HEK293T (cell line): ENCODE measurements around the gene TEX12.

Source experiments
- CTCF ChIA-PET: fragments of 350-600 bp; formaldehyde crosslinking; extraction: SDS; loops from one replicate; lab custom pipeline; 2021; ENCODE audit warnings: antibody characterized with exemption, inconsistent platforms; lab: Yijun Ruan, JAX
- POLR2A ChIA-PET: fragments of 350-600 bp; formaldehyde crosslinking; extraction: SDS; loops from one replicate; lab custom pipeline; 2020; ENCODE audit warnings: antibody characterized with exemption, inconsistent platforms; lab: Yijun Ruan, JAX
- DNase-seq: peaks from one replicate; pipeline ENCODE4 v3.0.0; 2012; ENCODE audit warnings: mixed read lengths; ENCODE audit errors: extremely low spot score
- ARNT ChIP-seq: fragments of 450-650 bp; IDR thresholded peaks from 2 replicates; pipeline ENCODE4 v1.6.1; 2017; ENCODE audit warnings: mild to moderate bottlenecking
- BHLHE40 ChIP-seq: fragments of 450-650 bp; IDR thresholded peaks from 2 replicates; pipeline ENCODE4 v1.6.1; 2016; ENCODE audit warnings: mild to moderate bottlenecking, moderate library complexity, borderline replicate concordance
- CTBP1 ChIP-seq: fragments of 450-650 bp; IDR thresholded peaks from 2 replicates; pipeline ENCODE4 v1.6.1; 2016; ENCODE audit warnings: borderline replicate concordance
- ELF4 ChIP-seq: fragments of 450-650 bp; IDR thresholded peaks from 2 replicates; pipeline ENCODE4 v1.6.1; 2017; ENCODE audit warnings: antibody characterized with exemption
- FOXA1 ChIP-seq: fragments of 450-650 bp; IDR thresholded peaks from 2 replicates; pipeline ENCODE4 v1.6.1; 2016; ENCODE audit warnings: mild to moderate bottlenecking
- FOXK2 ChIP-seq: fragments of 450-650 bp; IDR thresholded peaks from 2 replicates; pipeline ENCODE4 v1.6.1; 2016; ENCODE audit warnings: mild to moderate bottlenecking
- FOXM1 ChIP-seq: fragments of 450-650 bp; IDR thresholded peaks from 2 replicates; pipeline ENCODE4 v1.6.1; 2017; ENCODE audit warnings: mild to moderate bottlenecking, borderline replicate concordance
- HDGF ChIP-seq: fragments of 450-650 bp; IDR thresholded peaks from 2 replicates; pipeline ENCODE4 v1.6.1; 2017; ENCODE audit warnings: antibody characterized with exemption, borderline replicate concordance
- L3MBTL2 ChIP-seq: fragments of 450-650 bp; conservative IDR thresholded peaks from 2 replicates; pipeline ENCODE4 v1.6.1; 2016; ENCODE audit warnings: mild to moderate bottlenecking
- LEF1 ChIP-seq: fragments of 450-650 bp; IDR thresholded peaks from 2 replicates; pipeline ENCODE4 v1.6.1; 2017; ENCODE audit warnings: mild to moderate bottlenecking, borderline replicate concordance
- NFRKB ChIP-seq: fragments of 450-650 bp; IDR thresholded peaks from 2 replicates; pipeline ENCODE4 v1.6.1; 2016; ENCODE audit warnings: mild to moderate bottlenecking, moderate library complexity
- PKNOX1 ChIP-seq: fragments of 450-650 bp; IDR thresholded peaks from 2 replicates; pipeline ENCODE4 v1.6.1; 2016
- SP1 ChIP-seq: fragments of 450-650 bp; IDR thresholded peaks from 2 replicates; pipeline ENCODE4 v1.6.1; 2017
- SUZ12 ChIP-seq: fragments of 450-650 bp; IDR thresholded peaks from 2 replicates; pipeline ENCODE4 v1.6.1; 2016; ENCODE audit warnings: mild to moderate bottlenecking
- TARDBP ChIP-seq: fragments of 450-650 bp; IDR thresholded peaks from 2 replicates; pipeline ENCODE4 v1.6.1; 2016
- ZNF384 ChIP-seq: fragments of 450-650 bp; IDR thresholded peaks from 2 replicates; pipeline ENCODE4 v1.6.1; 2016

The TEX12 gene

GRCh38 chr11:112128483-112129121, 38.6 kb upstream of the TEX12 start:
- no peak for TF ChIP-seq TARDBP
- TF ChIP-seq FOXK2 = no peak
- TF ChIP-seq SP1 = no peak
- TF ChIP-seq L3MBTL2 = no peak
- TF ChIP-seq BHLHE40 = no peak
- TF ChIP-seq LEF1 = no peak
- no peak for TF ChIP-seq PKNOX1
- TF ChIP-seq ELF4 = no peak
- no peak for TF ChIP-seq CTBP1
- no peak for TF ChIP-seq ARNT
- POLR2A ChIA-PET = no interaction called here
- CTCF ChIA-PET = interaction anchor here (0.9 to 1.1 kb wide), 2 partner anchors 15 to 17 kb away, joined by 3 to 4 read pairs; no protein-coding TSS in a partner anchor
- no peak for DNase-seq

GRCh38 chr11:112129656-112130055, 37.5 kb upstream of the TEX12 start:
- TF ChIP-seq FOXA1 (no peak), PKNOX1 (no peak), NFRKB (no peak), FOXK2 (no peak)
- DNase-seq = no peak
- ChIA-PET CTCF (no interaction called here), POLR2A (no interaction called here)

- TF ChIP-seq TARDBP (no peak), FOXM1 (no peak), ARNT (no peak), SUZ12 (no peak), FOXK2 (no peak), L3MBTL2 (no peak), PKNOX1 (no peak), SP1 (no peak), BHLHE40 (no peak), LEF1 (no peak), CTBP1 (no peak), HDGF (no peak), NFRKB (no peak), ZNF384 (no peak), FOXA1 (no peak), ELF4 (no peak)
- CTCF ChIA-PET = no interaction called here
- DNase-seq = no peak
- POLR2A ChIA-PET = no interaction called here
Observed at GRCh38 chr11:112132737-112133136, 34.4 kb upstream of the TEX12 start.

GRCh38 chr11:112134473-112134872, 32.7 kb upstream of the TEX12 start:
- TF ChIP-seq PKNOX1 (no peak), LEF1 (no peak), SP1 (no peak), FOXK2 (no peak), BHLHE40 (no peak), TARDBP (no peak), ELF4 (no peak), CTBP1 (no peak), HDGF (no peak), NFRKB (no peak), FOXM1 (no peak)
- CTCF ChIA-PET = no interaction called here
- no peak for DNase-seq
- POLR2A ChIA-PET = no interaction called here

GRCh38 chr11:112143597-112143996, 23.6 kb upstream of the TEX12 start:
- ChIA-PET CTCF (interaction anchor here (0.6 kb wide), 1 partner anchor 30 kb away, joined by 3 read pairs; no protein-coding TSS in a partner anchor), POLR2A (no interaction called here)
- no peak for DNase-seq
- TF ChIP-seq L3MBTL2 = no peak
- TF ChIP-seq NFRKB = no peak
- no peak for TF ChIP-seq BHLHE40
- no peak for TF ChIP-seq CTBP1
- TF ChIP-seq ARNT = no peak
- TF ChIP-seq FOXK2 = no peak
- no peak for TF ChIP-seq PKNOX1
- TF ChIP-seq ELF4 = no peak
- TF ChIP-seq HDGF = no peak
- TF ChIP-seq TARDBP = no peak
- no peak for TF ChIP-seq SUZ12
- TF ChIP-seq LEF1 = no peak
- TF ChIP-seq FOXM1 = no peak
- no peak for TF ChIP-seq FOXA1
- TF ChIP-seq ZNF384 = no peak
- no peak for TF ChIP-seq SP1
